Brain pericyte (primary cell): ENCODE results near the gene FRMD4B.

Experiments used
- DNase-seq: peaks from one replicate; pipeline ENCODE4 v3.0.0-alpha.2; 2012; ENCODE audit warnings: low read depth, low spot score

Gene FRMD4B

DNA sequence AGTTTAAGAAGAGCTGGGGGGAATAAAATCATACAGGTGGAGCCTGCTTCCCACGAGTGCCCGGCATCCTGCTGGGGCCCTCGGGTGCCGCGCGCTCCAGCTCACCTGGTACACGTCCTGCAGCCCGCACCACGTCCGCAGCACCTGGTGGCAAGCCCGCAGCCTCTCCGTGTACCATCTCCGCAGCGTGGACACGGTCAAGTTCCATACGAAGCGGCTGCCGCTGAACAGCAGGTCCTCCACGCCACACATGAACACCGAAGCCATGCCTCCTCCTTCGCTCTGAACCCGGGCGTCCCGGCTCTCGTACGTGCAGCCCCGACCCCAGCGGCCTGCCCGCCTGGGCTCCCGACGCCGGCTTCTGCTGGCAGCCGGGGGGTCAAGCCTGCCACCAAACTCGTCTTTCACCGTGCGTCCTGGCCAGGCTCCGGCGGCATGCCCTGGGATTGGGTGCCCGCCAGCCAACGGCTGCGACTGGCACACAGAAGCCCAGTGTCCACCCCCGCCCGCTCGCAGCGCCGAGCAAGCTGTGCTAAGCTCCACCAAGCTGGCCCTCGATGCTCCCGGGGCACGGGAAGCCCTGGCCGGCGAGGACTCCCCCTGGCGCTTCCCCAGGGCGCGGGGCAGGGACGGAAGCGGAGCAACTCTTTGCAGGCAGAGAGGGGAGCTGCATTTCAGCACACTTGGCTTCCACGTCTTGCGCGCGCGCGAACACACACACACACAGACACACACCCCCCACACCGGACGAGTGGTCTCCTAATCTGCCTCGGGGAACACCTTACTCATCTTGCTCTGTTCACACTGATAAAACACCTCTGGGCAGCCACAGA, at the start of gene FRMD4B:
Gene FRMD4B (minus strand): TSS at position 366 of the 833 bp plus-strand sequence. CDS start 99 bp downstream, at position 267.
- no peak for DNase-seq

DNA sequence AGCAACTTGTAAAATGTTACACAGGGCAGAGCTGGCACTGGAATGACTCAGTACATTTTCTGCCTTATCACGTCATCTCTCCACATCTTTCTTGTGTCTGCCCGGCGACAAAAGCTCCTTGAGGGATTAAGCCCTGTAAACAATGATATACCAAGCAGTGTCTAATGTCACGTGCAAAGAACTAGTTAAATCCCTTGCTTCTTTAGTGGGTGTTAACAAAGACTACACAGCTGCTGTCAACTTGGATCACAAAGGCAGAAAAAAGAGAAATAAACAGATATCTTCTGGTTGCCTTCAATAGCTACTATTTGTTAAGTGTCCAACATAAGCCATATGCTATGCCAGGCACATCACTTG, 48.1 kb upstream of the FRMD4B start:
- DNase-seq, result no peak

DNA sequence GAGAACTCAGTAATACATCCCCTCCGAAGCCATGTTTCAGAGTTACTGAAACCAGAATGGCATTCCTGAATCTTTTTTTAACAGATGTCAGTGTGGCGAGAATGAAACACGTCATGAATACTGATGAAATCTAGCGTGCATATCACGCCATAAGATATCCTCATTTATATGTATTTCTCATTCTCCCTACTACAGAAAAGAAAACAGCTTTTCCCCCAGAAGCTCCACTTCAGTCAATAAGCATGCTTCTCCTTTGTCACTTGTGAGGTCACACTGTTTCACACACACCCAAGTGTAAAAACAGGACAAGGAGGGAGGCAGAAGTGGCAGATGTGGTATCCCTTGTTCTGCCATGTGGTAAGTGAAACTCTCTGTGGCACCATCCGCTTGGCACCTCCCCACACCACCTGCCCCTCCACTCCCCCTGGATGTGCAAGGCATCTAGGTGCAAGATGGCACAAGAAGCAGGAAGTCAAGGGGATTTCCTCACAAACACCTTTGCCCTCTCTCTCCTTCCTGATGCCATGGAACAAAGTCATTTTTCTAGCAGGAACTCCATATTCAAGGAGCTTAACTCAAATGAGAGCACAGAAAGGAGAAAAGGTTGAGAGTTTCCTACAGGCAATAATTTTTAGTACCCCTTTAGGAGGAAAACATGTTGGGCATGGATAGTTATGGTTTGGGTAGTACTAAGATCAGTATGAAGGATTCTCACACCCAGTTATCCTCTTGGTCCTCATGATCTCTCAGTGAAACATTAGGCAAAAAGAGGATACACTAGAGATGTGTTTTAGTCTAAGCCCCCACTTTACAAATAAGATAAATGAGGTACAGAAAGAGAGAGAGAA, 47.5 kb upstream of the FRMD4B start:
- DNase-seq, result no peak

DNA sequence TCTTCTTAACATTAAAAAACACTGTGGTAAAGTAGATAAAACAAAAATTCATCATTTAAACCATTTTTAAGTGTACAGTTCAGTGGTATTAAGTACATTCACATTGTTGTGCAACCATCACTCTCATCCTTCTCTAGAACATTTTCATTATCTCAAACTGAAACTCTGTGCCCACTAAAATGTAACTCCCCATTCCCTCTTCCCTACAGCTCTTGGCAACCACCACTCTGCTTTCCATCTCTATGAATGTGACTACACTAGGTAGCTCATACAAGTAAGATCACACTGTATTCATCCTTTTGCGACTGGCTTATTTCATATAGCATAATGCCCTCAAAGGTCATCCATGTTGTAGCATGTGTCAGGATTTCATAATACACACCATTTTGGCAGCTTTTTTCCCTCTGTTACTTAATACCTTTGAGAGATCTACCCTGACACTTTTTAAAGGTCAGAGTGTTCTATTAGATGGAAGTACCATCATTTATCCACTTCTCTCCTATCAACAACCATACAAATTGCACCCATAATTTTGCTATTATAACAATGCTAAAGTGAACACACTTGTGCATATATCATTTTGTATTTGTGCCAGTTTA, 42.9 kb upstream of the FRMD4B start:
- DNase-seq, result no peak

DNA sequence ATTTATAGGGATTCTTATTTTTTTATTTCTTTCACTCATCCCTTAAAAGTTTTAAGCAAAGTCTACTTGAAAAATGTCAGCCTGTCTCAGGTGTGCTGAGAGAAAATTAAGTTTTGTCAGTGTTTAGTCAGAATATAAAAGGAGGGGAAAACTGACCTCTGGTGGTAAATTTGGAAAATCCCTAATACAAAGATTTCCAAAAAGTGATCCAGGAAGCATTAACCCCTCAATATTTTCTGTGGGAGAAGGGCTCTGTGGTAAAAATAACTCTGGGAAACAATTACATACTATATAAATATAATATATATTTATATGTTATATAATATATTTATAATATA, 41.0 kb upstream of the FRMD4B start:
- DNase-seq, result no peak

DNA sequence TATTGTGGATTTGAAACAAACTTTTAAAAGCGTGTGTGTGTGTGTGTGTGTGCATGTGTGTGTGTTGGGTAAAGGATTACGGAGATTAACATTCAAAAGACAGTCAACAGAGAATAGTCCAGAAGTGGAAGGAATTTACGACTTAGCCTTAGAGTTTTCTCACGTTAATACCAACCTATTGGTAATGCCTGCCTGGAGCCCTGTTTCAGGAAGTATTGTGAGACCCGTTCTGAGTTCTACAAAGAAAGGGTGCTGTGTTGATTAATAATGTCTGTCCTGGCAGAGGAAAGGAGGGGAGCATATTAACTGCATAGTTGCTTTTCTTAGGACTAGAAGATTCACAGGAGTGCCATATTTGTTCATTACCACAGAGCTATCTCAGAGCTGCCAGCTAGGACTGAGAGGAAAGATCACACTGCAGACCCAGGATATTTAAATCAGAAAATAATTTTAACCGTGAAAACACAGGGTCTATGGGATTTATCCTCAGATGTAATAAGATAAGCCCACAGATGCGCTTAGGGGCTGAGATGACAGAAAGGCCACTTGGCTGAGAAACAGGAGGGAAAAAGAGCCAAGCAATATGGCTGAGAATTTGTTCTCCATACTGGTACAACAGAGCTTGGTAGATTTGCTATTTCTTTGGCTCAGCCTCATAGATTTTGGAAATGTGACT, 40.5 kb upstream of the FRMD4B start:
- no peak for DNase-seq

DNA sequence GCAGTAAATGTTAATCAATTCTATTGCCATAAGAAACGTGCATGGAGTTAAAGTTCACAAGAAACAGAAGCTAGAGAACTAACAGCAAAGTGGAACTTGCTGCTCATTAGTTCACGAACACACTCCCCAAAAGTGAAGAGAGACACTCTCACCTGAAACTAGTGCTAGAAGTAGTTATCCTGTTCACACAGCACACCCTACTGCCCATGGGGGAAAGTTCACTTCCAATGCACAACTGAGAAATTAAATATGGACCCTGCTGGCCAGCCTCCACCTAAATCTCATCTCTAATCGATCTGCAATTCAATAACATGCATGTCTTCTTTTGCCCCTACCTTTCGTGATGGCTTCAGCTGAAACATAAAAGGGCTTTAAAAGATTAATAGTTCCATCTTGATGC, 39.4 kb upstream of the FRMD4B start:
- no peak for DNase-seq

DNA sequence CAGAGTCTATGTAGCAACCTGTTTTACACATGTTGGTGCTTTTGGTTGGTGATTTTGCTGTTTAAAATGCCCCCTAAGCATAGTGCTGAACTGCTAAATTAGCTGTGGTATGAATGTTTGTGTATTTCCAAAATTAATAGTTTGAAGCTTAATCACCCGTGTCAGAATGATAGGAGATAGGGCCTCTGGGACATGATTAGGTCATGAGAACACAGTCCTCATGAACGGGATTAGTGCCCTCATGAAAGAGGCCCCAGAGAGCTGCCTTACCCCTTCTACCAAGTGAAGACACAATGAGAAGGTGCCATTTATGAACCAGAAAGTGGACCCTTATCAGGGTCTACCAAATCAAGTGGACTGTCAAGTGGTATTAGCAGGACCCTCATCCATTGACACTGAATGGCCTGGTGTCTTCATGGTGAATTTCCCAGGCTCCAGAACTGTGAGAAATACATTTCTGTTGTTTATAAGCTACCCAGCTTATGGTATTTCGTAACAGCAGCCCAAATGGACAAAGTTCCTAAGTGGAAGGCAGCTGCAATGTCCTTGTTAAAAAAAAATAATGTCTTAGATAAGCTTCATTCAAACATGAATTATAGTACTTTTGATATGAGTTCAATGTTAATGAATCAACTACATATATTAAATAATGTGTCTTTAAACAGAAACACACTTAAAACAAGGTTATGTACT, 37.7 kb upstream of the FRMD4B start:
- DNase-seq, result no peak

DNA sequence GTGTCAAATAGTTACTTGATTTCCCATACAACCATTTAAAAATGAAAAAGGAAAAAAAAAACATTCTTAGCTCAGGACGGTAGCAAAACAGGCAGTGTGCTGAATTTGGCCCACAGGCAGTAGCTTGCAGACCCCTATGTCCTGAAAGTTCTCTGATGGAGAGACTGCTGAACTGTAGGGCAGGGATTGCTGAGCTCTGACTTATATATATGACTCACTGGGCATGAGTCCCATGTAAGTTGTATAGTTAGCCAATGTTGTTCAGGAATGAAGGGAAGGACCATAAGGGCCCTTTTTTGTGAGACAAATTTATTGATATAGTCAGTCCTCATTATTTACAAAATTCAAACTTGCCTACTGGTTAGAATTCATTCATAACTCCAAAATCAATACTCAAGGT, 36.9 kb upstream of the FRMD4B start:
- no peak for DNase-seq

DNA sequence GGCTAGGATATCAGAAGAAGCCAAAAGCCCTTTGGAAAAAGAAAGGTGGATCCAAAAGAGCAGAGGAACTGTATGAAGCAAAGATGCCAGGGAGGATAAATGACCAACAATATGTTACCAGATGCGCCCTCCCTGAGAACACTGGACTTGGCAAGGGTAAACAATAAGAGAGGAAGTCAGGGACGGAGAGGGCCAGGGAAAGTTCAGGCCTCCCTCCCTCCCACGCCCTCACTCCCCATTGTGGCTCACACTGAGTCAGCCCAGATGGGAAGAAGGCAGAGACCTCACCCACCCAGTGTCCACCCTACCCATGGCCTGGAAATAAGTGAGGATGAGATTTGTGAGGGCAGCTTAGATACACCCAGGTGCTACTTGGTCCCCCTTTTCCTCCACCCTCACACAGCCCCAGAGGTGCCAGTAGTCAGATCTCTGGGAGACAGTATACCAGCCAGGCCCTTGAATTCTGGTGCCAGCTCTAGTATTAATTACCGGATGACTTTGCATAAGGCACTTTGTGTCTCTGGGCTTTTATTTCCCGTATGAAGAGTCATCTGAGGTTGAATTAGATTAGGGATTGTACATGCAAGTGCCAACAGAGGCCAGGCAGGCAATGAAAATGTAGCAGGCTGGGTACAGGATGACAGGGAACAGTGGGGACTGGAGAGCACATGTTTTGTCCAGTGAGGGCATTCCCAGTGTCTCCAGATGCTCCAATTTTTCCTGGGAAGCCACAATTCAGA, 35.1 kb upstream of the FRMD4B start:
- no peak for DNase-seq

DNA sequence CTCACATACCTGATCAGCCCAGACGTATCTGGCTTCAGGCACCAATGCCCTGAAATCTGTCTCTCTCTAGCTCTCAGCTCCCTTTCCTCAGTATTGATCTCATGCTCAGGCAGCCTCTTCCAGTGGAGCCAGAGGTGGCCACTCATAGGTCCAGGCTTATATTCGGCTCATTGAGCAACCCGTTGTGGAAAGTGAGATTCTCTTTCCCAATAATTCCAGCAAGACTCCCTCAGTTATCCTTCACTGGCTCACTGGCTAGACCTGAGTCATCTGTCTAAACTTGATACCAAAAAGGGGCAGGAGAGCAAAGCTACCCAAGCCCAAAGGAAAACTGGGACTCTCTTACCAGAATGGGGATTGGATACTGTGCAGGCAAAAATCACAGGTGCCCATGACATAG, 33.4 kb upstream of the FRMD4B start:
- DNase-seq, result no peak

DNA sequence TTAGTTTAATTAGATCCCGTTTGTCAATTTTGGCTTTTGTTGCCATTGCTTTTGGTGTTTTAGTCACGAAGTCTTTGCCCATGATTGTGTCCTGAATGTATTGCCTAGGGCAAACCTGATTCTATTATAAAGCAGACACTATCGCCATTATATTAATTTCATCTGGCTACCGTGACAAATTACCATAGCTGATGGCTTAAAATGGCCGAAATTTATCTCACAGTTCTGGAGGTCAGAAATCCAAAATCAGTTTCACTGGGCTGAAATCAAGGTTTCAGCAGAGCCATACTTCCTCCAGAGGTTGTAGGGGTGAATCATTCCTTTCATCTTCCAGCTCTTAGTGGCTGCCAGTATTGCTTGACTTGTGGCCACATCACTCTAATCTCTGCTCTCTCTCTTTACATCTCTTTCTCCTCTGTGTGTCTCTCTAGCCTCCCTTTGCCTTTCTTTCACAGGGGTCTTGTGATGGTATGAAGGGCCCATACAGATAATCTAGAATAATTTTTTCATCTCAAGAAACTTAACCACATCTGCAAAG, 31.7 kb upstream of the FRMD4B start:
- DNase-seq, result no peak

DNA sequence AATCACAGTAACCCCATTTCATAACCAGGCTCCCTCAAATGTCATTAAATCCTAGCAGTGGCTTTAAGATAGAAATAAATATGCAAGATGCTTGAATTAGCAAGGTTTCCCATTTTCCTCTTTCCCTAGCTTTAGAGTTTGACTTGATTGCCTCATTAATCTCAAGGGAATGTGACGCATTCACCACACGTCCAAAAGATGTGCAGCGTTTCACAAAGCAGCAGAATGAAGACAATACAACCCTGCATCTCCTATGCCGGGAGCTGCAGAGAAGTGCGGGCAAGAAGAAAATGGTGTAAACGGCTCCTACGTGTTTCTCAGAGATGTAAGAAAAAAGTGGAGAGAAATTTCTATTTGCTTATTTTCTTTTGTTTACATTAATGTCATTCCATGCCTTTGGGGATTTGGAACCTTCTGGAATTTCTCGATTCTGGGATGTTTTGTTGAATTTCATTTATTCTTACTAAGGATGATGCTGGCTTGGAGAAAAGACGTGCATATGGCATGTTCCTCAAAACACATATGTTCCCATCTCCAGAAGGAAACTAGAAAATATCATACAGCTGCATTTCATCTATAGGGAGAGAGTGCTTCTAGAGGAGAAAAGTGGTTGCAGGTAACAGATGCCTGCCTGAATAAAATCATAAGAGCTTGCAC, 27.8 kb upstream of the FRMD4B start:
- DNase-seq, result no peak

DNA sequence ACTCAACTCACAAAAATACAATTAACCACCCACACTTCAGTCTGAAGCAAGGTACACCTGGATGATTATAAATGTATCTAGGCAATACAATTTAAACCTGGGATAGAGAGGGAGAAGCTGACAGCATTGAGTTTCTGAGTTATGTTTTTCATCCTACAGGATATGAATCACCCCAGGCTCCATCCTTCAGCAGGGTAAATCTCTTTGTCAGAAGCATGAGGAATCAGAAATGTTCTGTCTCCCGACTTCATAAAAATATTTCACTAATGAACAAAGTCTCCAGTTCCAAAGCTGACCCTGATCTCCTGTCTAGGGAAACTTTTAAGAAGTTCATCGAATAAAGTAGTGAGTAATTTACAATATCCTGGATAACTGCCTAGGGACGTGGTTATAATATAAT, 25.5 kb upstream of the FRMD4B start:
- no peak for DNase-seq

DNA sequence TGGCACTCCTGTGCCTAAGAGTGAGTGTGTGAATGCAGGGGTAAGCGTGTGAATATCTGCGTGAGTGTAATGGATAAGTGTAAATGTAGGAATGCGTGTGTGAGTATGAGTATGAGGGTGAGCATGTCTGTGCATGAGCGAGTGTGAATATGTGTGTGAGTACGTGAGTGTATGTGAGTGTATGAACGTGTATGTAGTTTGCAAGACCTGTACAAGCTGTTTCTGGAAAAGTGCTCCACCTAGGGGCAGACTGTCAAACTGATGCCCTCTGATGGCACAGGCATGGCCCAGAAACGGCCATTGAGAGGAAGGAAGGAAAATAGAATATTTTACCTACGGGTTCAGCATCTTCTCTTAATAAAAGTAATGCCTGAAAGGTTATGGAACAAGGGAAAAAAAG, 24.4 kb upstream of the FRMD4B start:
- DNase-seq, result peak; percentile 15

DNA sequence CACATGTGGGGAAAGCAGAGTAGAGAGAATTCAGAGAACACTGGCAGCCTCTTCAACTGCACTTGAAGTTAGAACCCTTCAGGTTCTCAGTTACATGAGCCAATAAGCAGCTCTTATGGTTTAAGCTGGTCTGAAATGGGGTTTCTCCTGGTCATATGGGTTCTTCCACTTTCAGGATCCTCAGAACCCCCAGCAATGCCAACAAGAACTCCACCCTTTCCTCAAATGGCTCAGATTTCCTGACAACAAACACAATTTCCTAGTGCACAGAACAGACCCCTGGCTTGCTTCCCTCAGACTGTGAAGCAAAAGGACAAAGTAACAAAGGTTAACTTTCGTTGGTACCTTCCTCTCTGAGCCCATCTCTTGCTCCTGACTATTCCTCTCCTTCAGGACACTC, 23.9 kb upstream of the FRMD4B start:
- no peak for DNase-seq

DNA sequence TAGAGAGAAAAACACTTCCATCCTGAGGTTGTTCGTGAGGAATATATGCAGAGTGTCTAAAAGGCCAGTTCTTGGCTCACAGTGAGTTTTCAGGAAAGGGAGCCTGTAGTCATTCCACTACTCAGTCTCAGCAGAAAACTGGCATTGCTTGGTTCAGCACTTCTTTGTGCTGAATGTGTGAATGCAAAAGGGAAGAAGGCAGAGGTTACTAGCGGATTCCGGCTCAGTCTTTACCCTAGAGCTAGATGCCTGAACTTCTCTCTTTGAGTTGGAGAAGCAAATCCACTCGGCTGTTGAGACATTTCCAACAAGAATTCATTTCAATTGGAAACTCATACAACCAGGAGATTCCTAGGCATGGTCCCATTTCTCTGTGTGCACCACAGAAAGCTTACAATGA, 23.1 kb upstream of the FRMD4B start:
- DNase-seq, result no peak

DNA sequence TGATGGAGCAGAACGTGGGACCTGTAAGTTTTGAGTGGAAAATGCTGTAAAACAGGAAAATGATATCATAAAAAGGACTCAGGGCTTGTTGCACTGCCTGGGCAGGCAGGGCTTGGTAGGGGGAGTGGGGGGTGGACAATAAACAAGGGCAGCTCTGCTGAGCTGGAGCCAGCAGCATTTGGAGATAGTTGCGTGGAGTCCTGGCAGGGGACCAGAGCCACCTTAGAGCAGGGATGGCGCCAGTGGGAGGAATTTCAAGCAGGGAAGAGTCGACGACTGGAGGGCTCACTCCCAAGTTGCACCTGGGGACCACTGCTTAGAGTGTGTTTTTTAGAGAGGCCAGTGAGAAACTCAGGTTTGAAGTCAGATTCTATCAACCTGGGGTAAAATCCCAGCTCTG, 22.7 kb upstream of the FRMD4B start:
- DNase-seq, result no peak

DNA sequence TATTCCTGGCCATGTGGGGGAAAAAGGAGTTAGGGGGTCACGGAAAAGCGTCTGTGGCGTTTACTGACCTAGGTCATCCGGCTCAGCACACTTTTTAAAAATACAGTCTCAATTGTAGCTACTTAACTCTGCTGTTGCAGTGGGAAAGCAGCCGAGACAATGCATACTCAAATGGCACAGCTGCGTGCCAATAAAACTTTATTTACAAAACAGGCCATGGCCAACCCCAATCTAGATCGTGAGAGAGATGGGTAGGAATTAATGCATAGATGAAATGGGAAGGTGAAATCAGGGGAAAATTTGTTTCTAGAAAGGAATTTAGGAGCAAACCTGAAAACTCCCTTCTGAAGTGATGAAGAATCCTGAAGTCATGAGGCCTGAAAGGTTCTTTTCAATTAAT, 22.0 kb upstream of the FRMD4B start:
- no peak for DNase-seq

DNA sequence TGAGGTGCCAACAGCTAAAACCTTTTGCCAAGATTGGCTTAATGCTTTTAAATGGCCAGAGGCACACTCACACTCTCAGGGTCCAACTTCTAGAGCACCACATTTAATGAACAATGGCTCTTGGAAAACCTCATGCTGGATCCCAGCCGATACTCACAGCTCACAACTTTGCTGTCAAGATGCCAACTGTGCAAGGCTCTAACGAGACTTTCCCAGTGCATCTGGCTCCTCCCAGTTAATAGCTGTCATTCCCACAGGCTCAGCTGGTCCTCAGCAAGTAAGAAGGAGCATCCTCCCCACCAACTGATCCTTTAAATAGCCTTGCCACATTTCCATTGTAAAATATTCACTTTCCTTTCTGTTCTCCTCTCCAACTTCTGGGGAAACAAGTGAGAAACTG, 20.3 kb upstream of the FRMD4B start:
- no peak for DNase-seq
